WTC11 (cell line): ENCODE results near the gene ATR. TPM values are rescaled to one million over a fixed set of nuclear protein-coding genes. Genes with fewer than 3 reads are reported as not detected.

Experiments
- ATAC-seq: fragments of 200-7000 bp; cut with Tn5 transposase; 2 replicates; pipeline ENCODE4 v1.10.0; 2021; ENCODE audit warnings: mild to moderate bottlenecking, moderate library complexity
- CTCF ChIA-PET: fragments of 300-600 bp; sonication (Branson Sonifier 250); formaldehyde crosslinking; loops from one replicate; lab custom pipeline; 2021; ENCODE audit warnings: antibody characterized with exemption; lab: Charles Lee
- POLR2A ChIA-PET: fragments of 350-600 bp; sonication (Branson Sonifier 250); formaldehyde crosslinking; loops from one replicate; lab custom pipeline; 2021; ENCODE audit warnings: antibody characterized with exemption; lab: Charles Lee
- DNase-seq: peaks from one replicate; pipeline ENCODE4 v3.0.0; 2021; ENCODE audit warnings: low spot score
- H3K27ac Mint-ChIP-seq: 2 replicates; pipeline ENCODE4 v1.8.0; 2021; ENCODE audit warnings: mixed read lengths
- H3K27me3 Mint-ChIP-seq: 2 replicates; pipeline ENCODE4 v1.8.0; 2021; ENCODE audit warnings: low read depth, mild to moderate bottlenecking, moderate library complexity, mixed read lengths
- H3K36me3 Mint-ChIP-seq: 2 replicates; pipeline ENCODE4 v1.8.0; 2021; ENCODE audit warnings: mixed read lengths
- H3K4me1 Mint-ChIP-seq: 2 replicates; pipeline ENCODE4 v1.8.0; 2022; ENCODE audit warnings: mixed read lengths
- H3K4me3 Mint-ChIP-seq: 2 replicates; pipeline ENCODE4 v1.8.0; 2021; ENCODE audit warnings: mild to moderate bottlenecking, moderate library complexity, mixed read lengths
- H3K9me3 Mint-ChIP-seq: 2 replicates; pipeline ENCODE4 v1.8.0; 2021; ENCODE audit warnings: mixed read lengths
- ATF3 ChIP-seq: sonication (generic); formaldehyde crosslinking; conservative IDR thresholded peaks from 2 replicates; pipeline ENCODE4 v1.8.1; 2022; ENCODE audit warnings: mild to moderate bottlenecking, missing genetic modification reagents
- ELF4 ChIP-seq: sonication (generic); formaldehyde crosslinking; IDR thresholded peaks from 2 replicates; pipeline ENCODE4 v1.8.1; 2022; ENCODE audit warnings: low read depth, mild to moderate bottlenecking, moderate library complexity, missing genetic modification reagents
- MXD4 ChIP-seq: fragments of 250-450 bp; sonication (Bioruptor Pico); IDR thresholded peaks from 2 replicates; pipeline ENCODE4 v1.8.0; 2021; ENCODE audit warnings: mild to moderate bottlenecking, moderate library complexity, borderline replicate concordance
- NFYB ChIP-seq: sonication (generic); formaldehyde crosslinking; conservative IDR thresholded peaks from 2 replicates; pipeline ENCODE4 v1.8.0; 2022; ENCODE audit warnings: low read depth, missing genetic modification reagents
- NR2C2 ChIP-seq: sonication (generic); formaldehyde crosslinking; IDR thresholded peaks from 2 replicates; pipeline ENCODE4 v1.8.0; 2022; ENCODE audit warnings: mild to moderate bottlenecking, missing genetic modification reagents
- PRRX2 ChIP-seq: fragments of 250-450 bp; sonication (Bioruptor Pico); IDR thresholded peaks from 2 replicates; pipeline ENCODE4 v1.8.0; 2021; ENCODE audit warnings: mild to moderate bottlenecking
- ZNF138 ChIP-seq: sonication (generic); formaldehyde crosslinking; conservative IDR thresholded peaks from 2 replicates; pipeline ENCODE4 v1.8.1; 2022; ENCODE audit warnings: mild to moderate bottlenecking, moderate library complexity, missing genetic modification reagents
- ZNF232 ChIP-seq: sonication (generic); formaldehyde crosslinking; IDR thresholded peaks from 2 replicates; pipeline ENCODE4 v1.8.0; 2022; ENCODE audit warnings: mild to moderate bottlenecking, missing genetic modification reagents
- ZNF512 ChIP-seq: sonication (generic); formaldehyde crosslinking; IDR thresholded peaks from 2 replicates; pipeline ENCODE4 v1.8.1; 2022; ENCODE audit warnings: missing genetic modification reagents, borderline replicate concordance
- ZNF532 ChIP-seq: fragments of 250-450 bp; sonication (Bioruptor Pico); IDR thresholded peaks from 2 replicates; pipeline ENCODE4 v1.9.0; 2021; ENCODE audit warnings: mild to moderate bottlenecking, borderline replicate concordance
- total RNA-seq: library from RNA; stranded (reverse); gene quantifications from 3 replicates; pipeline ENCODE4 v1.2.3, GENCODE V29; 2021
- TF ChIP-seq, protein P1 (sequence below): sonication (generic); formaldehyde crosslinking; IDR thresholded peaks from 2 replicates; pipeline ENCODE4 v1.8.1; 2022; ENCODE audit warnings: low read depth, missing genetic modification reagents, borderline replicate concordance
- TF ChIP-seq, protein P2 (sequence below): sonication (generic); formaldehyde crosslinking; IDR thresholded peaks from 2 replicates; pipeline ENCODE4 v1.8.1; 2022; ENCODE audit warnings: mild to moderate bottlenecking, moderate library complexity, missing genetic modification reagents
- TF ChIP-seq, protein P3 (sequence below): sonication (generic); formaldehyde crosslinking; IDR thresholded peaks from 2 replicates; pipeline ENCODE4 v1.8.1; 2023; ENCODE audit warnings: mild to moderate bottlenecking, missing genetic modification reagents, moderate library complexity
- TF ChIP-seq, protein P4 (sequence below): sonication (generic); formaldehyde crosslinking; IDR thresholded peaks from 2 replicates; pipeline ENCODE4 v1.8.1; 2022; ENCODE audit warnings: low read depth, mild to moderate bottlenecking, moderate library complexity, missing genetic modification reagents, borderline replicate concordance

ATR gene
- total RNA-seq, 1 experiment from 2014 or later: 26.7 TPM

GRCh38 chr3:142509079-142509478 is 69.5 kb downstream of the ATR start:
- H3K9me3 Mint-ChIP-seq: no peaks in the 10 kb centered on the region
- POLR2A ChIA-PET: no interaction called here

GRCh38 chr3:142507241-142507640 is 71.3 kb downstream of the ATR start:
- no peak for DNase-seq
- no peaks in the 10 kb centered on the region for H3K4me1 Mint-ChIP-seq
- no peak overlapping the region for H3K27ac Mint-ChIP-seq
- TF ChIP-seq ZNF512 (CRISPR knock-in tag): no peak
- no peak for TF ChIP-seq NR2C2 (CRISPR knock-in tag)
- no peak for TF ChIP-seq ELF4 (CRISPR knock-in tag)
- TF ChIP-seq, protein P1, sequence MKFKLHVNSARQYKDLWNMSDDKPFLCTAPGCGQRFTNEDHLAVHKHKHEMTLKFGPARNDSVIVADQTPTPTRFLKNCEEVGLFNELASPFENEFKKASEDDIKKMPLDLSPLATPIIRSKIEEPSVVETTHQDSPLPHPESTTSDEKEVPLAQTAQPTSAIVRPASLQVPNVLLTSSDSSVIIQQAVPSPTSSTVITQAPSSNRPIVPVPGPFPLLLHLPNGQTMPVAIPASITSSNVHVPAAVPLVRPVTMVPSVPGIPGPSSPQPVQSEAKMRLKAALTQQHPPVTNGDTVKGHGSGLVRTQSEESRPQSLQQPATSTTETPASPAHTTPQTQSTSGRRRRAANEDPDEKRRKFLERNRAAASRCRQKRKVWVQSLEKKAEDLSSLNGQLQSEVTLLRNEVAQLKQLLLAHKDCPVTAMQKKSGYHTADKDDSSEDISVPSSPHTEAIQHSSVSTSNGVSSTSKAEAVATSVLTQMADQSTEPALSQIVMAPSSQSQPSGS (CRISPR knock-in tag): no peak
- no peak for TF ChIP-seq ATF3 (CRISPR knock-in tag)
- no peak for TF ChIP-seq ZNF232 (CRISPR knock-in tag)
- no peak for TF ChIP-seq ZNF138 (CRISPR knock-in tag)
- TF ChIP-seq, protein P2, sequence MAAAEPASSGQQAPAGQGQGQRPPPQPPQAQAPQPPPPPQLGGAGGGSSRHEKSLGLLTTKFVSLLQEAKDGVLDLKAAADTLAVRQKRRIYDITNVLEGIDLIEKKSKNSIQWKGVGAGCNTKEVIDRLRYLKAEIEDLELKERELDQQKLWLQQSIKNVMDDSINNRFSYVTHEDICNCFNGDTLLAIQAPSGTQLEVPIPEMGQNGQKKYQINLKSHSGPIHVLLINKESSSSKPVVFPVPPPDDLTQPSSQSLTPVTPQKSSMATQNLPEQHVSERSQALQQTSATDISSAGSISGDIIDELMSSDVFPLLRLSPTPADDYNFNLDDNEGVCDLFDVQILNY: no peak

More at GRCh38 chr3:142509079-142509478, 69.5 kb downstream of the ATR start:
- ATAC-seq: no peak
- no peak overlapping the region for H3K27ac Mint-ChIP-seq
- TF ChIP-seq PRRX2 (CRISPR knock-in tag) (no peak), MXD4 (CRISPR knock-in tag) (no peak), ZNF532 (no peak), NFYB (no peak)
- TF ChIP-seq, protein P3, sequence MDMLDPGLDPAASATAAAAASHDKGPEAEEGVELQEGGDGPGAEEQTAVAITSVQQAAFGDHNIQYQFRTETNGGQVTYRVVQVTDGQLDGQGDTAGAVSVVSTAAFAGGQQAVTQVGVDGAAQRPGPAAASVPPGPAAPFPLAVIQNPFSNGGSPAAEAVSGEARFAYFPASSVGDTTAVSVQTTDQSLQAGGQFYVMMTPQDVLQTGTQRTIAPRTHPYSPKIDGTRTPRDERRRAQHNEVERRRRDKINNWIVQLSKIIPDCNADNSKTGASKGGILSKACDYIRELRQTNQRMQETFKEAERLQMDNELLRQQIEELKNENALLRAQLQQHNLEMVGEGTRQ (CRISPR knock-in tag): no peak
- TF ChIP-seq, protein P2: no peak
- TF ChIP-seq, protein P1 (CRISPR knock-in tag): no peak
- TF ChIP-seq, protein P4, sequence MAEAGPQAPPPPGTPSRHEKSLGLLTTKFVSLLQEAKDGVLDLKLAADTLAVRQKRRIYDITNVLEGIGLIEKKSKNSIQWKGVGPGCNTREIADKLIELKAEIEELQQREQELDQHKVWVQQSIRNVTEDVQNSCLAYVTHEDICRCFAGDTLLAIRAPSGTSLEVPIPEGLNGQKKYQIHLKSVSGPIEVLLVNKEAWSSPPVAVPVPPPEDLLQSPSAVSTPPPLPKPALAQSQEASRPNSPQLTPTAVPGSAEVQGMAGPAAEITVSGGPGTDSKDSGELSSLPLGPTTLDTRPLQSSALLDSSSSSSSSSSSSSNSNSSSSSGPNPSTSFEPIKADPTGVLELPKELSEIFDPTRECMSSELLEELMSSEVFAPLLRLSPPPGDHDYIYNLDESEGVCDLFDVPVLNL: no peak
- TF ChIP-seq, all 79 proteins: peak for 0
- H3K4me3 Mint-ChIP-seq: no peak overlapping the region
- H3K27me3 Mint-ChIP-seq: no peaks in the 10 kb centered on the region
- CTCF ChIA-PET: interaction anchor here (0.7 to 1.6 kb wide), 2 partner anchors 320 to 625 kb away, joined by 4 to 6 read pairs; no protein-coding TSS in a partner anchor
- no peak for DNase-seq
- H3K4me1 Mint-ChIP-seq: no peaks in the 10 kb centered on the region
- peaks cover 15% of the 10 kb centered on the region for H3K36me3 Mint-ChIP-seq

More at GRCh38 chr3:142507241-142507640, 71.3 kb downstream of the ATR start:
- Mint-ChIP-seq H3K36me3 (peaks cover 16% of the 10 kb centered on the region), H3K27me3 (no peaks in the 10 kb centered on the region), H3K9me3 (peaks cover 5% of the 10 kb centered on the region; the same call in 1 of the 2 replicates), H3K4me3 (no peak overlapping the region)
- no peak for ATAC-seq
- CTCF ChIA-PET: no interaction called here
- POLR2A ChIA-PET: no interaction called here
